ENCODE data around the gene PLCL1.
A peak's percentile ranks its signal among the peaks of the same experiment; 100 is the strongest.

PLCL1 gene

GRCh38 chr2:197804049-197804757, at the start of gene PLCL1:
PLCL1 (plus strand) TSS chr2:197804593.
- TF ChIP-seq ZFP30 (CRISPR knock-in tag; IDR thresholded peaks at IDR 0.05): no peak
- no peak for TF ChIP-seq ARNTL (CRISPR knock-in tag; IDR thresholded peaks at IDR 0.05; ENCODE audit: borderline replicate concordance, low read depth)
- no peak for TF ChIP-seq ISL1 (CRISPR knock-in tag; IDR thresholded peaks at IDR 0.05)
- no peak for TF ChIP-seq ESRRG (CRISPR knock-in tag; IDR thresholded peaks at IDR 0.05)
- TF ChIP-seq, protein P1, sequence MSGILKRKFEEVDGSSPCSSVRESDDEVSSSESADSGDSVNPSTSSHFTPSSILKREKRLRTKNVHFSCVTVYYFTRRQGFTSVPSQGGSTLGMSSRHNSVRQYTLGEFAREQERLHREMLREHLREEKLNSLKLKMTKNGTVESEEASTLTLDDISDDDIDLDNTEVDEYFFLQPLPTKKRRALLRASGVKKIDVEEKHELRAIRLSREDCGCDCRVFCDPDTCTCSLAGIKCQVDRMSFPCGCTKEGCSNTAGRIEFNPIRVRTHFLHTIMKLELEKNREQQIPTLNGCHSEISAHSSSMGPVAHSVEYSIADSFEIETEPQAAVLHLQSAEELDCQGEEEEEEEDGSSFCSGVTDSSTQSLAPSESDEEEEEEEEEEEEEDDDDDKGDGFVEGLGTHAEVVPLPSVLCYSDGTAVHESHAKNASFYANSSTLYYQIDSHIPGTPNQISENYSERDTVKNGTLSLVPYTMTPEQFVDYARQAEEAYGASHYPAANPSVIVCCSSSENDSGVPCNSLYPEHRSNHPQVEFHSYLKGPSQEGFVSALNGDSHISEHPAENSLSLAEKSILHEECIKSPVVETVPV (CRISPR knock-in tag; IDR thresholded peaks at IDR 0.05): no peak
- TF ChIP-seq ZNF565 (CRISPR knock-in tag; conservative IDR thresholded peaks at IDR 0.05; ENCODE audit: low read depth): no peak
- no peak for TF ChIP-seq POU6F1 (CRISPR knock-in tag; IDR thresholded peaks at IDR 0.05; ENCODE audit: borderline replicate concordance, low read depth)
- no peak for TF ChIP-seq CSDC2 (CRISPR knock-in tag; IDR thresholded peaks at IDR 0.05)
- no peak for TF ChIP-seq ZC3H10 (CRISPR knock-in tag; IDR thresholded peaks at IDR 0.05)
- TF ChIP-seq TCF4 (CRISPR knock-in tag; IDR thresholded peaks at IDR 0.05; ENCODE audit: borderline replicate concordance): no peak
- no peak for TF ChIP-seq BACH2 (CRISPR knock-in tag; IDR thresholded peaks at IDR 0.05; ENCODE audit: borderline replicate concordance)
- TF ChIP-seq PPARA (CRISPR knock-in tag; IDR thresholded peaks at IDR 0.05; ENCODE audit: borderline replicate concordance): no peak
- no peak for TF ChIP-seq ZNF8 (CRISPR knock-in tag; IDR thresholded peaks at IDR 0.05)
- no peak for TF ChIP-seq SNAI2 (CRISPR knock-in tag; IDR thresholded peaks at IDR 0.05)
- TF ChIP-seq, protein P2, sequence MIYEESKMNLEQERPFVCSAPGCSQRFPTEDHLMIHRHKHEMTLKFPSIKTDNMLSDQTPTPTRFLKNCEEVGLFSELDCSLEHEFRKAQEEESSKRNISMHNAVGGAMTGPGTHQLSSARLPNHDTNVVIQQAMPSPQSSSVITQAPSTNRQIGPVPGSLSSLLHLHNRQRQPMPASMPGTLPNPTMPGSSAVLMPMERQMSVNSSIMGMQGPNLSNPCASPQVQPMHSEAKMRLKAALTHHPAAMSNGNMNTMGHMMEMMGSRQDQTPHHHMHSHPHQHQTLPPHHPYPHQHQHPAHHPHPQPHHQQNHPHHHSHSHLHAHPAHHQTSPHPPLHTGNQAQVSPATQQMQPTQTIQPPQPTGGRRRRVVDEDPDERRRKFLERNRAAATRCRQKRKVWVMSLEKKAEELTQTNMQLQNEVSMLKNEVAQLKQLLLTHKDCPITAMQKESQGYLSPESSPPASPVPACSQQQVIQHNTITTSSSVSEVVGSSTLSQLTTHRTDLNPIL (CRISPR knock-in tag; IDR thresholded peaks at IDR 0.05; ENCODE audit: low read depth): no peak
- TF ChIP-seq OSR1 (CRISPR knock-in tag; IDR thresholded peaks at IDR 0.05): no peak
- TF ChIP-seq ZNF70 (CRISPR knock-in tag; IDR thresholded peaks at IDR 0.05): no peak
- no peak for TF ChIP-seq TOX (CRISPR knock-in tag; IDR thresholded peaks at IDR 0.05; ENCODE audit: borderline replicate concordance)
- no peak for TF ChIP-seq RARB (CRISPR knock-in tag; IDR thresholded peaks at IDR 0.05)
- peak; percentile 96 for ATAC-seq

DNA sequence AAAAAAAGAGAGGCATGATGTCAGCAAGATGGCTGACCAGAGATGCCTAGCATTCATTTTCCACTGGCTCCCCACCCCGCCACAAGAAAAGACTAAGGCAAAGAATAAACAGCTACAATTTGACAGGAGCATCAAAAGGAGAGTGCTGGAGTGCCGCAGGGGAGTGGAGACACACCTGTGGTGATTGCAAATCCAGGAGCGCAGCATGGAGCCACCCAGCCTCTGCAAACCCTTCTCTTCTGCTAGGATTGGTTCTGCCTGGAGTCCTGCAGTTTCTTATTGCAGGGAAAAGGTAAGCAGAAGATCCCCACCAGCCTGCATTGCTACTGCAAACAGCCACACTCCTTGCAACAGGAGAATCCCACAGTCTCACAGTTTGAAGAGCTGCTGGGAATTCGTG, 45.4 kb upstream of the PLCL1 start:
- no peak for ATAC-seq
- no peak for TF ChIP-seq ZNF565 (CRISPR knock-in tag; conservative IDR thresholded peaks at IDR 0.05; ENCODE audit: low read depth)
- TF ChIP-seq ZFP30 (CRISPR knock-in tag; IDR thresholded peaks at IDR 0.05): no peak
- no peak for TF ChIP-seq SNAI2 (CRISPR knock-in tag; IDR thresholded peaks at IDR 0.05)
- no peak for TF ChIP-seq OSR1 (CRISPR knock-in tag; IDR thresholded peaks at IDR 0.05)
- TF ChIP-seq CSDC2 (CRISPR knock-in tag; IDR thresholded peaks at IDR 0.05): no peak
- TF ChIP-seq, protein P1 (CRISPR knock-in tag; IDR thresholded peaks at IDR 0.05): no peak
- TF ChIP-seq ESRRG (CRISPR knock-in tag; IDR thresholded peaks at IDR 0.05): no peak
- no peak for TF ChIP-seq BACH2 (CRISPR knock-in tag; IDR thresholded peaks at IDR 0.05; ENCODE audit: borderline replicate concordance)
- TF ChIP-seq PPARA (CRISPR knock-in tag; IDR thresholded peaks at IDR 0.05; ENCODE audit: borderline replicate concordance): no peak
- TF ChIP-seq ZC3H10 (CRISPR knock-in tag; IDR thresholded peaks at IDR 0.05): no peak
- no peak for TF ChIP-seq ZNF70 (CRISPR knock-in tag; IDR thresholded peaks at IDR 0.05)
- TF ChIP-seq ARNTL (CRISPR knock-in tag; IDR thresholded peaks at IDR 0.05; ENCODE audit: borderline replicate concordance, low read depth): no peak
- TF ChIP-seq TCF4 (CRISPR knock-in tag; IDR thresholded peaks at IDR 0.05; ENCODE audit: borderline replicate concordance): no peak
- no peak for TF ChIP-seq GLIS3 (CRISPR knock-in tag; IDR thresholded peaks at IDR 0.05)
- TF ChIP-seq RARB (CRISPR knock-in tag; IDR thresholded peaks at IDR 0.05): no peak
- TF ChIP-seq, protein P2 (CRISPR knock-in tag; IDR thresholded peaks at IDR 0.05; ENCODE audit: low read depth): no peak
- TF ChIP-seq ZNF8 (CRISPR knock-in tag; IDR thresholded peaks at IDR 0.05): no peak
- TF ChIP-seq TOX (CRISPR knock-in tag; IDR thresholded peaks at IDR 0.05; ENCODE audit: borderline replicate concordance): no peak
- no peak for TF ChIP-seq PATZ1 (CRISPR knock-in tag; IDR thresholded peaks at IDR 0.05; ENCODE audit: borderline replicate concordance)

All from SK-N-SH treated with all-trans-retinoic acid at 6 μM for 48 hours (cell line).